Raji (cell line): ENCODE results near the gene ATP8A2.

Source experiments
- POLR2A ChIP-seq: IDR thresholded peaks from 2 replicates; pipeline ENCODE4 v1.6.1; 2011; ENCODE audit warnings: low read depth, low read length, control low read depth; ENCODE audit not compliant: insufficient read depth

The ATP8A2 gene

GRCh38 chr13:25906191-25906661, 534.5 kb downstream of the ATP8A2 start:
- TF ChIP-seq POLR2A, result no peak

GRCh38 chr13:25908366-25908765, 536.6 kb downstream of the ATP8A2 start:
- TF ChIP-seq POLR2A, result no peak

- TF ChIP-seq POLR2A, result no peak
Observed at GRCh38 chr13:25910243-25910642, 538.5 kb downstream of the ATP8A2 start.

- TF ChIP-seq POLR2A, result no peak
Observed at GRCh38 chr13:25910991-25911419, 539.2 kb downstream of the ATP8A2 start.

- TF ChIP-seq POLR2A, result no peak
Observed at GRCh38 chr13:25912961-25913360, 541.2 kb downstream of the ATP8A2 start.

GRCh38 chr13:25915840-25916518, 544.2 kb downstream of the ATP8A2 start:
- TF ChIP-seq POLR2A, result no peak

- no peak for TF ChIP-seq POLR2A
Observed at GRCh38 chr13:25920277-25920676, 548.5 kb downstream of the ATP8A2 start.

- no peak for TF ChIP-seq POLR2A
Observed at GRCh38 chr13:25920931-25921330, 549.2 kb downstream of the ATP8A2 start.

GRCh38 chr13:25922376-25922775, 550.6 kb downstream of the ATP8A2 start:
- TF ChIP-seq POLR2A, result no peak

- TF ChIP-seq POLR2A, result no peak
Observed at GRCh38 chr13:25923217-25924085, 551.7 kb downstream of the ATP8A2 start.

- TF ChIP-seq POLR2A, result no peak
Observed at GRCh38 chr13:25927363-25927762, 555.6 kb downstream of the ATP8A2 start.

- TF ChIP-seq POLR2A, result no peak
Observed at GRCh38 chr13:25927932-25928331, 556.2 kb downstream of the ATP8A2 start.

- TF ChIP-seq POLR2A, result no peak
Observed at GRCh38 chr13:25928941-25929505, 557.2 kb downstream of the ATP8A2 start.

GRCh38 chr13:25929816-25930215, 558.0 kb downstream of the ATP8A2 start:
- TF ChIP-seq POLR2A, result no peak

GRCh38 chr13:25930653-25931052, 558.9 kb downstream of the ATP8A2 start:
- no peak for TF ChIP-seq POLR2A

- no peak for TF ChIP-seq POLR2A
Observed at GRCh38 chr13:25932365-25932764, 560.6 kb downstream of the ATP8A2 start.
